ENCODE data around the gene SND1. TPM values are rescaled to one million over a fixed set of nuclear protein-coding genes. Genes with fewer than 3 reads are reported as not detected.

SND1 gene
- total RNA-seq, 4 donors from 2014 or later: 55.5 to 305 (median 80.1) TPM

DNA sequence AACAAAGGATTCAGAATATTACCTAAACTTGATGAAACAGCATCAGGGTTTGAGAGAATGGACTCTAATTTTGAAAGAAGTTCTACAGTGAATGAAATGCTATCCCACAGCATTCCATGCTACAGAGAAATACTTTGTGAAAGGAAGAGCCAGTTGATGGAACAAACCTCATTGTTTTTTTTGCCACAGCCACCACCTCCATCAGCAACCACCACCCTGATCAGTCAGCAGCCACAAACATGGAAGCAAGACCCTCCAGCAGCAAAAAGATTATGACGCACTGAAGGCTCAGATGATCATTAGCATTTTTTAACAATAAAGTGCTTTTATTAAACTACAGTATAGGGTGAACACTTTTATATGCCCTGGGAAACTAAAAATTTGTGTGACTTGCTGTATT lies 280.5 kb downstream of the SND1 start:
- H3K4me3 ChIP-seq: no peak overlapping the region
- no peak for DNase-seq
- H3K9me3 ChIP-seq: no peaks in the 10 kb centered on the region
- H3K27ac ChIP-seq: no peak overlapping the region
- peaks cover 0 to 5% (median 0%) of the 10 kb centered on the region in 4 donors for H3K4me1 ChIP-seq
- TF ChIP-seq POLR2A (IDR thresholded peaks at IDR 0.05): no peak
- no peak for TF ChIP-seq CTCF (IDR thresholded peaks at IDR 0.05)
- H3K36me3 ChIP-seq: peaks cover 0 to 12% (median 0%) of the 10 kb centered on the region in 3 donors
- no peaks in the 10 kb centered on the region for H3K27me3 ChIP-seq

GRCh38 chr7:127933146-127933545 lies 281.2 kb downstream of the SND1 start:
- Histone ChIP-seq H3K36me3 (peaks cover 0 to 12% (median 0%) of the 10 kb centered on the region in 3 donors), H3K27ac (no peak overlapping the region), H3K4me1 (peaks cover 0 to 2% (median 0%) of the 10 kb centered on the region in 4 donors), H3K9me3 (no peaks in the 10 kb centered on the region), H3K27me3 (no peaks in the 10 kb centered on the region), H3K4me3 (no peak overlapping the region)
- no peak for DNase-seq
- TF ChIP-seq POLR2A (IDR thresholded peaks at IDR 0.05) (no peak), CTCF (IDR thresholded peaks at IDR 0.05) (no peak)

- TF ChIP-seq POLR2A (IDR thresholded peaks at IDR 0.05) (no peak), CTCF (IDR thresholded peaks at IDR 0.05) (no peak)
- Histone ChIP-seq H3K27me3 (no peaks in the 10 kb centered on the region), H3K9me3 (no peaks in the 10 kb centered on the region), H3K36me3 (peaks cover 0 to 6% (median 0%) of the 10 kb centered on the region in 3 donors), H3K27ac (no peak overlapping the region), H3K4me3 (no peak overlapping the region), H3K4me1 (no peaks in the 10 kb centered on the region)
- DNase-seq: no peak
Observed at GRCh38 chr7:127934711-127935110, 282.7 kb downstream of the SND1 start.

DNA sequence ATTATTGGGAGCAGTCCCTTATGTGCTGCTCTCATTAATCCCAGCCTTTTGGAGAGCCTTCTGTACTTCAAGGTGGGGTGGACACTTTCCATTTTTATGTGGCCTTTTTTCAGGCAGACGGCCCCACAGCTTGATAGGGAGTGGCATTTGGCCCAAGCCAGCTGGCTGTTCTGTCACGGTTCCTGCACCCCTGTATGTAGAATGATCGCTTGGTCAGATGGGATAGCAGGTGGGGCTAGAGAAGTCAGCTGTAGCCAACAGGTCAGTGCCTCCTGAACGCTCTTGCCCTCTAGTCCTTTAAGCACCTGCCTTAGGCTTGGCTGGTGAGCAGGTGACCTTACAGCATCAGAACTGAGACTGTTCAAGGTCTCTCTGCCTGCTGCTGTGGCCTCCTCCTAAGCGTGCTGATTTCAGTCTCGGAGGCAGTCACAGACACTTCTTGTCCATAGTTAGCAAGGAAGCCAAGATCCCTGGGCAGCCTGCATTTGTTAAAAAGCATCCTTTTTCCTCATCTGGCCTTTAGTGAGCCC lies 283.9 kb downstream of the SND1 start:
- H3K36me3 ChIP-seq: no peaks in the 10 kb centered on the region
- DNase-seq: peak in 2 of 3 donors; percentile 23 to 47
- no peak overlapping the region for H3K4me3 ChIP-seq
- TF ChIP-seq POLR2A (IDR thresholded peaks at IDR 0.05) (no peak), CTCF (IDR thresholded peaks at IDR 0.05) (no peak)
- H3K27me3 ChIP-seq: no peaks in the 10 kb centered on the region
- no peaks in the 10 kb centered on the region for H3K4me1 ChIP-seq
- no peak overlapping the region for H3K27ac ChIP-seq
- no peaks in the 10 kb centered on the region for H3K9me3 ChIP-seq

- no peak overlapping the region for H3K4me3 ChIP-seq
- DNase-seq: no peak
- H3K27ac ChIP-seq: no peak overlapping the region
- H3K36me3 ChIP-seq: no peaks in the 10 kb centered on the region
- no peak for TF ChIP-seq CTCF (IDR thresholded peaks at IDR 0.05)
- no peak for TF ChIP-seq POLR2A (IDR thresholded peaks at IDR 0.05)
- H3K4me1 ChIP-seq: no peaks in the 10 kb centered on the region
- no peaks in the 10 kb centered on the region for H3K27me3 ChIP-seq
- no peaks in the 10 kb centered on the region for H3K9me3 ChIP-seq
Observed at GRCh38 chr7:127937066-127937680, 285.2 kb downstream of the SND1 start.
